ENCODE data around the gene POU3F1.

Gene POU3F1

DNA sequence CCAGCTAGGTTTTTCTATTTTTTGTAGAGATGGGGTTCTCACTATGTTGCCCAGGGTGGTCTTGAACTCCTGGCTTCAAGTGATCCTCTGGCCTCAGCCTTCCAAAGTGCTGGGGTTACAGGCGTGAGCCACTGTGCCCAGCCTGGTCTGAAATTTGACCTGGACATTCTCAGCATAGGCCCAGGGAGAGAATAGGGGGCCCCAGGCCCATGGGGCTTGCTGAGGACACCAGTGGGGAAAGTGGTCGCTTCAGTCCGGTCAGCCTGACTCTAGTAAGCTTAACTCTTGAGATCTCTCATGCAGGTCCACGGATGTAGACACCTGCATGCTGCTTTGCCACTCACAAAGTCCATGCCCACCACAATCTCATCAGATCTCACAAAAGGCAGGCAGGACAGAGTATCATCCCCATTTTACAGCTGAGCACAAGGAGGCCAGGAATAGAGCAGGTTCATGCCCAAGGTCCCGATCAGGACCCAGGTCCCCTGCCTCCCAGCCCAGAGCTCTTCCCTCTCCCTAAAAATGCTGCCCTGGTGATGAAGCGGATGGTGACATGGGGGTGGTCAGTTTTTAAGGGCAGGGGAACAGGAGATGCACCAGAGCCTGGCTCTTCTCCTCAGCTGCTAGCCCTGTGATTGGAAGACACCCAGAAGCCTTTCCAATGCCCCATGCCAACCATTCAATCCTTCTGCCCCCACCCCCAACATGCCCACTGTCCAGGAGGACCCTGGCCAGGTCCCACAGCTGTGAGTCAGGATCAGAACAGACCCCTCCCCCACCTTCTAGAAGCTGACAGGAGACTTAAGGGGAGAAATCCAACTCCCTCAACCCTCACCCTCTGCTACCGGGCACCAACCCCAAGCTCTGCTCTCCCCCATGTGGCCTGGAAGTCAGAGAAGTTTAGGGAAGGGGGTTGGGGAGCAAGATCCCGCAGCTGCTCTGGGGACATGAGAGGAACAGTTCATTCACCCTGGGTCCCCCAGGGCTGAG is 43.0 kb downstream of the POU3F1 start:
- FAIRE-seq, result no peak

DNA sequence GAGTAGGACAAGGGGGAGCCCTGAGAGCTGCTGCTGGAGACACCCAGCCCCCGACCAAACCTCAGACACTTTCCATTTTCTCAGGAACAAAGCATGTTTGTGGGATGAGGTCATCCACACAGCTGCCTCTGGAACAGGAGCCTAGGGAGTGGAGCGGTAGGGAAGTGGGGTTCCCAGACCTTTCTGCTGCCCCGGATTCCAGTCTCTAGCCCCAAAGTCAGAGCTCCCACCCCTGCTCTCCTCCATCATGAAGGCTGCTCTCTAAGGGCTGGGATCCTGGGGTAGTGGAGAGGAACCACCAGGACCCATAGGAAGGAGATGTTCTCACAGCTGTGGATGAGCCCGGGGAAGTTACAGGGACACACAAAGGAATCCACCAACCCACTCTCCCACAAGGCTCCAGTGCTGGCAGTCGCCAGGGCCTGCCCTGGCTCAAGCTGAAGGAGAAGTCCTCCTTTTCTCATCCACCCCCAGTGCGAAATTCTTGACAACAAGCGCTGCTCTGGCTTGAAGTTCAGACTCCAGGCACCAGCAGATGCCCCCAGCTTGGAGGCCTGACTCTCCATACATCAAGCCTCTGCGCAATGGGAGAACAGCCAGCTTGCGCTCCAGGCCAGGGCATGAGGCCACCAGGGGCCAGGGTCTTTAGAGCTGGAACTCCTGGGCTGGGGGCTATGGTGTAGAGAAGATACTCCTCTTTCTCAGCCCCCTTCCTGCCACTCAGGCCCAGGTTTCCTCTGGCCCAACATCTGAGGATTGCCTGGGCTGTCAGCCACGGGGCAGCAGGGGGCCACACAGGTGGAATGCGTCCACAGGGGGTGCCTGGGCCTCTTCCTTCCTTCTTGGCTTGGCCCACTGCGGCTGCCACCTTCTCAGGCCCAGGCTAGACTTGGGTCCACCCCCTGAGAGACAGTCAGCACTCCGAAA is 45.8 kb downstream of the POU3F1 start:
- no peak for FAIRE-seq

DNA sequence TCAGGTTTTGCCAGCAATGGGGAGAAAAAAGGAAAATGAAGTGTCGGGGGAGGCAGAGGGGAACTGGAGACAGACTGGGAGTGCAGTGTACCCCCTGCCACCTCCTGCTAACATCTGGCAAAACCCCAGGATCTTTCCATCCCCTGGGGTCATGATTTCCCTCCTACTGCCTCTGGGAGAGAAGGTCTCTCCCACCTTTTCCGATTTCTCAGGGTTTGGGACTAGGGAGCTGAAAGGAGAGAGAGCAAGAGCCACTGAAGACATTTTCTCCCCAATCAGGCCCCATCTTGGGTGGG is 46.4 kb downstream of the POU3F1 start:
- FAIRE-seq, result no peak

DNA sequence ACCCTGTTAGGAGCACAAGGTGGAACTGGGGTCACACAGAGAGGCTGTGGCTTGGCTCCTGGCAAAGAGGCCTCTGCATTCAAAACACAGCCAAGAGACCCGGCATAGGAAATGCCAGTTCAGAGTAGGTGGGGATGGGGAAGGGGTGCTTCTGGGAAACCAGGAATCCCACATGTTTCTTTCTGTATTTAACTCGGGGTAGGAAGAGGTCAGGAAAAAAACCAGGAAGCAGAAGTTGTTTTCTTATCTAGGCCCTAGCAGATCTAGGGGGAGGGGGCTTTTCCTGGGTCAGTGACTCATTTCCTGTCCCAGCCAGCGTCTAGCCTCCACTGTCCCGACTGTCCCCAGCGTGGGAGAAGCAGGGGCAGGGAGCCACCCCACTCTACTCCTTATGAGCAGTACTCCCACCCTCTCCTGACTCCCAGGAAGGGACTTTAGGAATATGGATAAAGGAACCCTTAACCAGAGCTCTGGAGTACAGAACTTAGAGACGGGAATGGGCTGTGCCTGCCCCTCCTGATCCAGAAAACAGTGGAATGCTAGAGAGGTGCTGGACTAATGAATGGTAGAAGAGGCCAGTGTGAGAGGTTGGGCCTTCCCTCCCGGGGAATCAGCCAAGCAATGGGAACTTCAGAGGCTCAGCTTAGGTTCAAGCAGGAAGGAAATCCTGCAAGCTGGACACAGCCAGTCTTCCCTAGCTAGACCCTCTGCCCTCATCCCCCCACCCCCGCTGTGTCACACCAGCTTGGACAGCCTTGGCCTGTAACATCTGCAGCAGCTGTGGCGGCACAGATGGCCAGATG is 47.0 kb downstream of the POU3F1 start:
- no peak for FAIRE-seq

DNA sequence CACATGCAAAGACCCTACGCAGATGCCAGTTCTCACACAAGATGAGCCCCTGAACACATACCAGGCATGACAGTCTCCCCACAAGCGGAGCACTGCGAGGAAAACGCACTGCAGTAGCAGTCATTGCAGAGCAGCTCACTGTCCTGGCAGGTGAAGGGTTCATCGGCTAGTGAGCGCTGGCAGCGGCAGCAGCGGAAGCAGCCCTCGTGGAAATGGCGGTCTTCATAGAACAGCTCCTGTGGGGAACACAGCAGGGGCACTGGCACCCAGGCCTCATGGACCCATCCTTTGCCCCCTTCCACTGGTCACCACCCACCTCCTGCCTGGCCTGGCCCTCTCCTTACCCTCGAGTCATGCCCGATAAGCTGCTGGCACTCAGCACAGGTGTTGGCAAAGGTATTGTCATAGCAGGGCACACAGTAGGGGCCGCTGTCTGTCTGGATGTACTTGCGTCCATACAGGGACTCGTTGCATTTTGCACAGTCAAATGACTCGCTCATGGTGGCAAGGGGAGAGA is 47.6 kb downstream of the POU3F1 start:
- FAIRE-seq, result no peak

DNA sequence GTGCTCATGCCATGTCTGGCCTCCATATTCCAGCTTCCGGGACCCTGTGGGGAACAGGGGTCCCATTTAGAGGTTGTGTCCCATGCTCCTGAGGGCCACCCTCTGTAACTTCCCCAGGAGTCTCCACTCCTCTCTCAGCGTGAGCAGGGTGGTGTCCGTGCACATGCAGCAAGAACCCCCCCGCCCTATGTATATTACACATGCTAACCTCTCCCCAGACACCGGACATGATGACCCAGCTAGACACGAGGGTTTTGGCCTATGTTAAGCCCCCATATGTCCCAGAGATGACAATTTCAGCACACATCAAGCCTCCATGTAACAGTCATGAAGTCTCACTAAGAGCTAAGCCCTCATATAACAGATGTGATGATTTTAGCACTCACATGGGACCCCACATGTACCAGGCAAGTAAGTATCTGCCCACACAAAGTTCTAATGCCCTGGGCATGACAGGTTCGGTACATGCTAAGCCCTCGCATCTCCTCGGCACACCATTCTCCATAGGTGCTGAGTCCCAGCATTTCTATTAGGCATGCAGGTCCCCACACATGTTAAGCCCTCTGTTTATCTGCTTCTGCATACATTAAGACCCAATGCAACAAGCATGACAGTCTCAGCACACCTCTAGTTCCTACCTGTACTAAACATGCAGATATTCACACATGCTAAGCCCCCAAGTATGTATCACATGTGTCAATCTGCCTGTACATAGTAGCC is 48.3 kb downstream of the POU3F1 start:
- FAIRE-seq, result no peak

DNA sequence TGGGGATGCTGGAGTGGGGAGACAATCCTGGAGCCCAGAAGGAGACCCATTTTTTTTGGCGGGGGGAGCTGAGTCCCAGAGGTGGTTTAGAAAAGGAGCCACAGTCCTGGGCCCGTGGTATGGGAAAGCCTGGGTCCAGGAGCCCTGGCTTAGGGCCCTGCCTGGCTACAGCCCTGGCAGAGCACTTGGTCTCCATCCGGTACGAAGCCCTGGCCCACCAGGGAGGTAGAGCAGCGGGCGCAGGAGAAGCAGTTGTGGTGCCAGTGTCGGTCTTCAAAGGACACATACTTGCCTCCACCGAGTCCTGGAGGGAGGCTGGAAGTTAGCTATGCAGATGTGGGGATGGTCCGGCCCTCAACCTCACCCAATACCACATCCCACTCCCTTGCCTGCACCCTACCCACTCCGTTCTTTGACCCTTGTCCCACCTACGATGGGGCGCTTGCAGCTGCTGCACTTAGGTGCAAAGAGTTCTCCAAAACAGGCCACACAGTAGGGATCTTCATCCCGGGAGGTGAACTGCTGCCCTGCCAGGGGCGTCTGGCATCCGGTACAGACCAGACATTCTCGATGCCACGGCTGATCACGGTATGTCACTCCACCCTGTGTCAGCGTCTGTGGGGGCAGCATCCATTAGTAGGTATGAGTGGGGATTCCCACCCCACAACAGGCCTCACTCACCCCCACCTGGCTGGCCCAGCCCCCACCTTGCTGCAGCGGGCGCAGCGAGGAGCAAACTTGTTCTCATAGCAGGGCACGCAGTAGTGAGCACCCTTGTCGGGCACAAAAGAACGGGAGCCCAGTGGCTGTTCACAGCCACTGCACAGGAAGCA is 49.1 kb downstream of the POU3F1 start:
- FAIRE-seq, result no peak

DNA sequence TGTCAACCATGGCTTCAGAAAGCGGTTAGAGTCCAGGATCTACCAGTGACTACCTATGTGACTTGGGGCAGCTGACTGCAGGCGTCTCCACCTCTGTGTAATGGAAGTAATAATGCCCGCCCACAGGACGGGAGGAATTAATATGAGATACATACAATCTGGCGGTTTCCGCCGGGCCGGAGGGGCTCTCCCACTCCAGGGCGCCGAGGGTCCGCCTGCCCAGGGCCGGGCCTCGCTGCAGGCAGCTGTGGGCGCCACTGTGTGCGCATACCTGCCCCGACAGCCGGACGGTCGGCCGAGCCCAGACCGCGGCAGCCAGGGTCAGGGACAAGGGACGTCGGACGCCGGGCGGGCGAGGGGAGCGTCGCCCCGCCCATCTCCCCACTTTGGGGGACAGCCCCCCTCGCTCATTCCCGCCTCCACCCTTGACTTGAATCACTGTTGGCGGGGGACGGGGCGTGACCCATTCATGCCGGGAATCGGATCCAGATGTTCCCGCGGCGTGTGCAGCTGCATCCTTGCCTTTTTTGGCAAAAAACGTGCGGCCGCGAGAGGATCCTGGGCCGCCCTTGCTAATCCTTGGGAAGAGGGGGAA is 50.7 kb downstream of the POU3F1 start:
- peak; percentile 33 for FAIRE-seq

DNA sequence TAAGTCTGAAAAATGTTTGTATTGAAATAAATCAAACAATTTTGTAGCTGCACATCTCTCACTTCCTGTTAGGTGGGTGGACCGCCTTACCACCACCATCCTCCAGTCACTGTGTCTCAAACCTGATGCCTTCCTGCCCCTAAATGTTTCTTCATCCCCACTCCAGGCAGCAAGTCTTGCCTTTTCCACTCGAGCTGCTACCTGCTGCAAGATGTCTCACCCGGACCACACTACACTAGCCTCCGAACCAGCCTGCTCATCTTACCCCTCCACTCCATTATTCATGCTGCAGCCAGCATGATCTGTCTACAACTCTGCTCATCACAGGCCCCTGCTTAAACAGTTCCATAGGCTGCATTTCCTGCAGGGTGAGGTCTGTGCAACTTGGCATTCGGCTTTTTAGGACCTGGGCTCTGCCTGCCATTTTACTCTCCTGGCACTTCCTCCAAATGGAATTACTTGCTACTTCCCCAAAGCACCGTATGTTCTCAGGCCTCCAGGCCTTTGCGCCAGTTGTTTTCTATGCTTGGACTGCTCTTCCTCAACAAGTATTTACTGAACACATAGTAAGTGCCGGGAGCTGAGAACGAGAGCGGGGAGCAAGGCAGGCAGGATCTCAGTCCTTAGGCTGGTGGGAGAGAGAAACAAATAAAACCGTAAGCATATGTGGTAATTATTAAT is 51.6 kb downstream of the POU3F1 start:
- no peak for FAIRE-seq
